Diencephalon (tissue), 1 donor: Measurements from ENCODE around the gene DDX19B. TPM values are rescaled to one million over a fixed set of nuclear protein-coding genes. Genes with fewer than 3 reads are reported as not detected.

Experiments
- small RNA-seq: library from RNA; depleted of rRNA; stranded (forward); fragments of <200 nt; gene quantifications from one replicate; pipeline ENCODE3, GENCODE V24; 2014
- total RNA-seq: library from RNA; depleted of rRNA; stranded (reverse); fragments of >200 nt; gene quantifications from one replicate; pipeline ENCODE4 v1.2.3, GENCODE V29; 2014

The DDX19B gene
- total RNA-seq, result 21.0 TPM

DNA sequence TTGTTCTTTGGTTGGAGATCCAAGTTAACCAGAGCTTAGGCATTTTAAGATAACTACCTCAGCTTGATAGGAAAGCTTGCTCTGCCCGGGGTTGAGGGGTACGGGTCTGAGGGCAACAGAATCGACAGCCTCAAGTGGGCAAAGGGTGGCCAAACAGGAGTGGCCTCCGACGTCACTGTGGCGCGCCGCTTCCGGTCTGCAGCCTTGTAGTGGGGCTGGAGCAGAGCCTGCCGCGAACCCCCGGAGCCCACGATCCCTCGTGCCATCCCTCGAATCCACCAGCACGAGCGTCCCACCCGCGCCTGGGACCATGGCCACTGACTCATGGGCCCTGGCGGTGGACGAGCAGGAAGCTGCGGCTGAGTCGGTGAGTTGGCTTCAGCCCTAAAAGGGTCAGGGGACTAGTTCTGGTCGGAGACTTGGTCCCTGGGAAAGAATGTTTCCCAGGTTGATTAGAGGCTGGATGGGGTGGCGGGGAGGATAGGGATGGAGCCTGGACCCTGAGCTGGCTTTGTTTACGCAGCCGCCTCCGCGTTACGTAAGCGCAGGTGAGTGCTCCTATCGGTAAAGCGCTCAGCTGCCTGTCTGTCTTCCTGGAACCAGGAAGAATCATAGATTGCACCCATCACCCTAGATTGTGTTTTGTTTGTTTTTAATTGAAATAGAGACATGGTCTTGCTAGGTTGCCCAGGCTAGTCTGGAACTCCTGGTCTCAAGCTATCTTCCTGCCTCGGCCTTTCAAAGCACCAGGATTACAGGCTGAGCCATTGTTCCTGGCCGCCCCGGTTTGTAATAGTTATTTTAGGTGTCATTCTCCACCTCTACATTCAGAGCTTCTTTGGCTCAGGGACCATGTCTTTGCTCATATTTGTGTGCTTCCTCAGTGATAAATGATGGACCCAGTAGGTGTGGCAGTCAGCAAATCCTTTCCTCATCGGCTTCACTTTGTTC is at the start of gene DDX19B:
DDX19B (plus strand) TSS at position 199 of the 951 bp plus-strand sequence; CDS start at position 311, 112 bp downstream.

DNA sequence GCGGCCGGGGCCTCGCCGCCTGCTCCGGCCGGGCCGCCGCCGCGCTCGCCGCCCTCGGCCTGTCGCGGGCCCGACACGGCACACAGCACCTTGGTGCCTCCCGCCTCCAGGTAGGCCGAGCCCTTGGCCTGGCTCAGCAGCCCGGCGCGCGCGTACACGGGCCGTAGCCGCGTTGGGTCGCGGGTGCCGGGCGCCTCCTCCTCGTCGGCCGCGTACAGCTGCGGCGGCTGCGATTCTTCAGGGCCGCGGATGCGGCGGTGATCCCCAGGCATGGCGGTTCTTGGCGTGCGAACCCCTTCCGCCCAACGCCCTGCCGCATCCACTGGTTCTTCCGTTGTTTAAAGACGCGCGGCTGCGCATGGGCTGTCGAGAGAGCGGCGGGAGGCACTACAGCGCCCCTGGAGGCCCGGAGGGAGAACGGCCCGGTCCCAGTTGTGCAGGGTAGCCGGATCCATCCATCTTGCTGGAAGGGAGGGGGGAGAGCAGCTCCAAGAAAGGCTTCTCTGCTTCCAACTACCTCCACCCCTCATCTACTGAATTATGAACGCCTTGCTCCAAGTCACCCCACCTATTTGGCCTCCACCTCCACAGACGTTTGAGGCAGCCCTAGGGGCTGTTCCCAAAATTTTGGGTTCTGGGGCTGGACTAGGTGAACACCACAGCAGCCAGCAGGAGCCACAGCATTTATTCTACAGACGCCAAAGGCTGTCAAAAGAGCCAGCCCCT is 47.2 kb upstream of the DDX19B start, which contains the start of gene EXOSC6:
EXOSC6 (minus strand) TSS at position 312 of the 726 bp plus-strand sequence; CDS start at position 272, 40 bp downstream.

DNA sequence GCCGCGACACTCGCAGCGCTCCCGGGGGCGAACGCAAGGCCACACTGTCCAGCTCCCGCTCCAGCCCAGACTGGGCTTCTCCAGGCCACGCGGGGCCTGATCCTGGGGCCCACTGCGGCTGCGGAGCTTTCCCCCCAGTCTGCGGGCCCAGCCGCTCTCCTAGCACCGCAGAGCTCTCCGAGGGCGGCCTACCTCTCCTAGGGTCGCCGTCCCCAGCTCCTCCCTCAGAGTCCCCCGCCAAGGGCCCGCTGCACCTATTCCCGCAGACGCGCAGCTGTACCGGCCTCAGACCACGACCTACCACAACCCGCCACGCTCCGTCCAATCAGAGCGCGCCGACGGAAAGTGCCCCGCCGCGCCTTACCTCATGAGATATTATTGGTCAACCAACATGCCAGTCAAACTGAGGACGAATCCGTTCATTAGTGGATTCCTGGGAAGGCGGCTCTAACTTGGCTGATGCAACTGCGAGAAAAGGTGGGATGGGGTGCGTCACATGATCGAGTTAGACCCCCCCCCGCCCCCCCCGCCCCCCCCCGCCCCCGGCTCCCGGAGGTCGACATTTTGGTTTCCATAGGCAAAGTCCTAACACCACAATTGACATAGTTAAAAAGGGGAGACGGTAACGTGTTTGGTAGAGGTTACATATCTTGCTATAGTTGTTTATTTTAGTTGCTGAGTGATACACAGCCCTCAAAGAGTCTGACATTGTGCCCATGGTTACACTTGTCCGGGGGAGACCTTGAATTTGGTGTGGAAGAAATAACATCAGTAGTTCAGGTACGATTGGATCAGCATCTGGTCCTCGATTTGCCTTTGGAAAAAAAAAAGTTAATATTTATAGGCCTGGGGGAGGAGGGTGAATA is 9.5 kb upstream of the DDX19B start, which contains the start of gene AARS1:
AARS1 (minus strand) TSS at position 278 of the 866 bp plus-strand sequence. CDS start 6,743 bp downstream, outside the sequence.

Small RNA genes lying within 50 kb of the gene (small RNA-seq; reads per million reads assigned to genes)
- not detected for gene RN7SL279P

Other genes with a start within 250 kb of the DDX19B start
- gene PDPR, start 184.9 kb upstream of the DDX19B start, total RNA-seq, result 15.0 TPM
- 0.69 TPM for gene CLEC18C, start 125.4 kb upstream of the DDX19B start, total RNA-seq
- gene EXOSC6, start 47.2 kb upstream of the DDX19B start, total RNA-seq, result 81.0 TPM
- 102 TPM for gene AARS1, start 9.7 kb upstream of the DDX19B start, total RNA-seq
- gene DDX19A, start 47.7 kb downstream of the DDX19B start, total RNA-seq, result 44.1 TPM
- gene ST3GAL2, start 139.9 kb downstream of the DDX19B start, total RNA-seq, result 33.9 TPM
- gene FCSK, start 155.4 kb downstream of the DDX19B start, total RNA-seq, result 7.8 TPM
- gene COG4, start 224.4 kb downstream of the DDX19B start, total RNA-seq, result 49.6 TPM
- 104 TPM for gene SF3B3, start 224.6 kb downstream of the DDX19B start, total RNA-seq